CD14-positive monocyte (primary cell): ENCODE data around the gene DNAJA4. TPM values are rescaled to one million over a fixed set of nuclear protein-coding genes. Genes with fewer than 3 reads are reported as not detected.
A peak's percentile ranks its signal among the peaks of the same experiment; 100 is the strongest.

Source experiments
- DNase-seq, 3 donors: peaks; one replicate each; pipeline ENCODE4 v3.0.0-alpha.2; 2011 to 2022
- H2AFZ ChIP-seq: 2 replicates; pipeline ENCODE4 v1.6.0; 2012; ENCODE audit warnings: mild to moderate bottlenecking, low read depth, low read length, inconsistent platforms; ENCODE audit not compliant: insufficient read depth, poor library complexity, severe bottlenecking
- H3K27ac ChIP-seq, 2 donors: 1 replicate in 1 of 2; 2 replicates in 1 of 2; pipeline ENCODE4 v1.5.1; 2012 to 2013; ENCODE audit warnings: low read length in 2 of 2, control low read depth in 1 of 2, inconsistent platforms in 1 of 2, low read depth in 1 of 2, mild to moderate bottlenecking in 1 of 2
- H3K27me3 ChIP-seq, 2 donors: one replicate each; pipeline versions ENCODE4 v1.6.0 to v1.6.1; 2011 to 2013; ENCODE audit warnings: low read length in 2 of 2; ENCODE audit not compliant: control insufficient read depth in 2 of 2, insufficient read depth in 2 of 2
- H3K36me3 ChIP-seq, 2 donors: replicated peaks in 1 of 2; 1 replicate in 1 of 2; 2 replicates in 1 of 2; pipeline versions ENCODE4 v1.5.1 to v1.6.1; 2012 to 2013; ENCODE audit warnings: low read length in 2 of 2, control low read depth in 1 of 2, inconsistent platforms in 1 of 2, mild to moderate bottlenecking in 1 of 2; ENCODE audit not compliant: insufficient read depth in 2 of 2, control insufficient read depth in 1 of 2
- H3K4me1 ChIP-seq, 2 donors: 1 replicate in 1 of 2; 2 replicates in 1 of 2; pipeline versions ENCODE4 v1.5.1 to v1.6.1; 2012 to 2013; ENCODE audit warnings: low read length in 2 of 2, control low read depth in 1 of 2, inconsistent platforms in 1 of 2, mild to moderate bottlenecking in 1 of 2, moderate library complexity in 1 of 2; ENCODE audit not compliant: insufficient read depth in 2 of 2, control insufficient read depth in 1 of 2
- H3K4me2 ChIP-seq: replicated peaks from 2 replicates; pipeline ENCODE3; 2012; ENCODE audit warnings: low read length, moderate library complexity, mild to moderate bottlenecking; ENCODE audit not compliant: poor library complexity, severe bottlenecking; ENCODE audit errors: extremely low read depth
- H3K4me3 ChIP-seq, 3 experiments: fragments of 200-600 bp in 1 of 3; sonication (generic) in 1 of 3; replicated peaks in 1 of 3; 1 replicate in 2 of 3; 2 replicates in 1 of 3; pipeline ENCODE4 v1.5.1; 2011 to 2013; ENCODE audit warnings: low read length in 3 of 3, mild to moderate bottlenecking in 3 of 3, control low read depth in 2 of 3, low read depth in 2 of 3, inconsistent platforms in 1 of 3, moderate library complexity in 1 of 3
- H3K79me2 ChIP-seq: 2 replicates; pipeline ENCODE4 v1.6.0; 2012; ENCODE audit warnings: mild to moderate bottlenecking, control low read depth, inconsistent platforms, low read length, moderate library complexity; ENCODE audit not compliant: insufficient read depth
- H3K9ac ChIP-seq: 2 replicates; pipeline ENCODE4 v1.6.0; 2017; ENCODE audit warnings: low read length, mild to moderate bottlenecking; ENCODE audit not compliant: insufficient read depth, poor library complexity, severe bottlenecking
- H3K9me3 ChIP-seq, 2 donors: replicated peaks in 1 of 2; 1 replicate in 1 of 2; 2 replicates in 1 of 2; pipeline versions ENCODE4 v1.5.1 to v1.6.1; 2012 to 2013; ENCODE audit warnings: low read length in 2 of 2, control low read depth in 1 of 2; ENCODE audit not compliant: control insufficient read depth in 1 of 2, insufficient read depth in 1 of 2
- H4K20me1 ChIP-seq: 2 replicates; pipeline ENCODE4 v1.6.0; 2012; ENCODE audit warnings: mild to moderate bottlenecking, low read length, control low read depth, moderate library complexity; ENCODE audit not compliant: insufficient read depth
- H3K27ac Mint-ChIP-seq, 7 donors: one replicate each; pipeline ENCODE4 v1.8.0; 2020; ENCODE audit warnings: mild to moderate bottlenecking in 7 of 7, mixed read lengths in 7 of 7, moderate library complexity in 6 of 7, inconsistent platforms in 2 of 7
- H3K27me3 Mint-ChIP-seq, 3 donors: one replicate each; pipeline ENCODE4 v1.8.0; 2021 to 2022; ENCODE audit warnings: low read depth in 3 of 3, mild to moderate bottlenecking in 3 of 3, mixed read lengths in 3 of 3, moderate library complexity in 3 of 3, inconsistent platforms in 1 of 3
- H3K36me3 Mint-ChIP-seq, 2 donors: one replicate each; pipeline ENCODE4 v1.8.0; 2020; ENCODE audit warnings: mixed read lengths in 2 of 2, inconsistent platforms in 1 of 2, mild to moderate bottlenecking in 1 of 2
- H3K4me1 Mint-ChIP-seq: one replicate; pipeline ENCODE4 v1.8.0; 2020; ENCODE audit warnings: mild to moderate bottlenecking, mixed read lengths
- H3K4me3 Mint-ChIP-seq, 2 donors: one replicate each; pipeline ENCODE4 v1.8.0; 2020; ENCODE audit warnings: mild to moderate bottlenecking in 2 of 2, mixed read lengths in 2 of 2, moderate library complexity in 1 of 2
- H3K9me3 Mint-ChIP-seq, 7 donors: one replicate each; pipeline ENCODE4 v1.8.0; 2020 to 2022; ENCODE audit warnings: mixed read lengths in 7 of 7, mild to moderate bottlenecking in 6 of 7, moderate library complexity in 6 of 7, inconsistent platforms in 2 of 7
- CTCF ChIP-seq: fragments of 200-600 bp; IDR thresholded peaks from one replicate; pipeline ENCODE4 v1.8.0; 2022; ENCODE audit warnings: antibody characterized with exemption, mild to moderate bottlenecking
- WGBS: methylation state at CpG from one replicate; pipeline ENCODE4 v1.1.5; 2013; ENCODE audit warnings: missing lambda C conversion rate; ENCODE audit not compliant: insufficient coverage; 5-methylcytosine and 5-hydroxymethylcytosine counted together
- intact Hi-C, 2 donors: fragments of 100-400 bp; cut with micrococcal nuclease; formaldehyde crosslinking; loops; one replicate each; pipeline versions ENCODE4 v1.15.0 to v1.15.1; 2023
- polyA plus RNA-seq, 3 donors: library from polyadenylated mRNA; depleted of rRNA in 1 of 3; unstranded in 2 of 3; stranded (reverse) in 1 of 3; fragments of 300-500 nt in 2 of 3; fragments of >200 nt in 1 of 3; fragmentation: Illumina TruSeq in 2 of 3; gene quantifications; 1 replicate in 2 of 3; 2 replicates in 1 of 3; pipeline ENCODE4 v1.2.3, GENCODE V29; 2012 to 2021

Gene DNAJA4
- polyA plus RNA-seq, 3 donors, result 2.4 to 20.9 (median 2.5) TPM

DNA sequence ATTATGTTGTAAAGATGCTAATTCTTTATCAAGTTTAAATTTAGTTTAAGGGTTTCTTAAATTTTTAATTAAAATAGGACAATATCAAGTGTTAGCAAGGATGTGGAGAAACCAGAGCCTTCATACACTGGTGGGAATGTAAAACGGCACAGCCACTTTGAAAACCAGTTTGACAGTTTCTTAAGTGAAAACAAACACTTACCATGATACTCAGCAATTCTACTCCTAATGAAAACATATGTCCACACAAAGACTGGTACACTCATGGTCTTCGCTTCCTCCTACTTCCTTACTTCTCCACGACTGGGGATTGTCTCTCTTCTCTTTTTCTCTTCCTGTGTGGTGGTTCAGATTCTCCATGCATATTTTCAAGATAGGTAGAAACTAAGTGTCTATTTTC, 25.9 kb downstream of the DNAJA4 start:
- peaks cover 67 to 92% of the 10 kb centered on the region in 2 donors for H3K36me3 ChIP-seq
- no peak for TF ChIP-seq CTCF
- H3K79me2 ChIP-seq, result peaks cover 6% of the 10 kb centered on the region
- Mint-ChIP-seq H3K36me3 (peaks cover 71 to 75% of the 10 kb centered on the region in 2 donors), H3K4me3 (no peak overlapping the region), H3K9me3 (no peaks in the 10 kb centered on the region), H3K27ac (peak overlapping the region in 1 of 7 donors; percentile 22), H3K27me3 (no peaks in the 10 kb centered on the region), H3K4me1 (peaks cover 3% of the 10 kb centered on the region)
- H3K9me3 ChIP-seq, result no peaks in the 10 kb centered on the region
- no peaks in the 10 kb centered on the region for H4K20me1 ChIP-seq
- intact Hi-C loops, result no loop called here
- no peak overlapping the region for H3K4me2 ChIP-seq
- H2AFZ ChIP-seq, result no peak overlapping the region
- WGBS, result 100% methylated on average over 1 of the region's 3 CpGs
- no peak for DNase-seq
- no peak overlapping the region for H3K4me3 ChIP-seq
- H3K9ac ChIP-seq, result no peak overlapping the region
- no peak overlapping the region for H3K27ac ChIP-seq
- no peaks in the 10 kb centered on the region for H3K27me3 ChIP-seq
- no peaks in the 10 kb centered on the region for H3K4me1 ChIP-seq

DNA sequence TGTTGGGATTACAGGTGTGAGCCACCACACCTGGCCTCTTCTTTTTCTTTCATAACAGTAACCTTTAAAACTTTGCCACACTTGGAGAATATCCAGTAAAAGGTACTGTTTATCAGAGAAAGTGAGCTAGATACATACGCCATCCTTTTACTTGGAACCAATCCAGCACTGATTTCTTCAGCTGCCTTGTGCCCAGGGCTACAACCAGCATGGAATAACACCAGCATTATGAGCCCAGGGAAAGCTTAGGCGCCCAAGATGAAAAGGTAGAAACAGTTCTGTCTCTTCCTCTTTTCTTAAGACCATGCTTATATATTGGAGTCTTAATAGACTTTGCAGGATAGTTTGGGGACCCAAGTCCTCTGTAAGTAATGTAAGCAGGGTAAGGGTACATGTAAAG, 26.7 kb downstream of the DNAJA4 start:
- DNase-seq, result no peak
- Histone ChIP-seq H3K27me3 (no peaks in the 10 kb centered on the region), H3K9ac (no peak overlapping the region), H3K79me2 (peaks cover 10% of the 10 kb centered on the region), H2AFZ (no peak overlapping the region), H3K4me2 (no peak overlapping the region), H3K4me1 (no peaks in the 10 kb centered on the region), H3K27ac (no peak overlapping the region), H3K36me3 (peaks cover 60 to 89% of the 10 kb centered on the region in 2 donors), H3K9me3 (no peaks in the 10 kb centered on the region), H4K20me1 (no peaks in the 10 kb centered on the region), H3K4me3 (no peak overlapping the region)
- Mint-ChIP-seq H3K9me3 (no peaks in the 10 kb centered on the region), H3K4me3 (no peak overlapping the region), H3K27ac (no peak overlapping the region), H3K36me3 (peaks cover 65 to 70% of the 10 kb centered on the region in 2 donors), H3K27me3 (no peaks in the 10 kb centered on the region), H3K4me1 (peaks cover 3% of the 10 kb centered on the region)
- WGBS, result no CpG with 5 or more reads among the region's 2 CpGs
- intact Hi-C loops, result no loop called here
- no peak for TF ChIP-seq CTCF
